Activated CD4-positive, alpha-beta T cell treated with anti-CD3 and anti-CD28 coated beads for 4 hours (primary cell): ENCODE results near the gene ZBTB16.

Source experiments
- DNase-seq, 2 donors: peaks; one replicate each; pipeline ENCODE4 v3.0.0-alpha.2; 2020

The ZBTB16 gene

GRCh38 chr11:114134870-114135269 lies 75.4 kb downstream of the ZBTB16 start:
- DNase-seq = no peak

GRCh38 chr11:114135737-114136151 lies 76.2 kb downstream of the ZBTB16 start:
- no peak for DNase-seq

- DNase-seq = no peak
These were observed 77.5 kb downstream of the ZBTB16 start for GRCh38 chr11:114136686-114137640.

- no peak for DNase-seq
These were observed 78.3 kb downstream of the ZBTB16 start for GRCh38 chr11:114137838-114138237.

GRCh38 chr11:114138411-114138810 lies 78.9 kb downstream of the ZBTB16 start:
- DNase-seq = no peak

GRCh38 chr11:114140826-114141225 lies 81.3 kb downstream of the ZBTB16 start:
- no peak for DNase-seq

GRCh38 chr11:114141863-114142580 lies 82.5 kb downstream of the ZBTB16 start:
- no peak for DNase-seq

GRCh38 chr11:114142707-114143106 lies 83.2 kb downstream of the ZBTB16 start:
- DNase-seq = no peak

GRCh38 chr11:114145166-114145775 lies 85.8 kb downstream of the ZBTB16 start:
- no peak for DNase-seq

- DNase-seq = no peak
These were observed 88.0 kb downstream of the ZBTB16 start for GRCh38 chr11:114147375-114148012.

GRCh38 chr11:114148013-114148382 lies 88.5 kb downstream of the ZBTB16 start:
- no peak for DNase-seq

- DNase-seq = no peak
These were observed 90.3 kb downstream of the ZBTB16 start for GRCh38 chr11:114149689-114150407.

GRCh38 chr11:114150671-114151070 lies 91.2 kb downstream of the ZBTB16 start:
- no peak for DNase-seq

GRCh38 chr11:114151631-114152030 lies 92.1 kb downstream of the ZBTB16 start:
- DNase-seq = no peak

- no peak for DNase-seq
These were observed 92.7 kb downstream of the ZBTB16 start for GRCh38 chr11:114152162-114152561.

GRCh38 chr11:114152785-114153184 lies 93.3 kb downstream of the ZBTB16 start:
- no peak for DNase-seq

- no peak for DNase-seq
These were observed 93.7 kb downstream of the ZBTB16 start for GRCh38 chr11:114153224-114153623.

- no peak for DNase-seq
These were observed 94.9 kb downstream of the ZBTB16 start for GRCh38 chr11:114154271-114155047.

GRCh38 chr11:114155116-114155515 lies 95.6 kb downstream of the ZBTB16 start:
- no peak for DNase-seq

GRCh38 chr11:114156131-114156581 lies 96.6 kb downstream of the ZBTB16 start:
- DNase-seq = no peak

GRCh38 chr11:114156782-114157181 lies 97.3 kb downstream of the ZBTB16 start:
- no peak for DNase-seq
